Thyroid gland (tissue), 4 donors: ENCODE results near the gene SORCS2.

Experiments used
- POLR2A ChIP-seq, 2 donors: fragments of 450-650 bp; IDR thresholded peaks; one replicate each; pipeline ENCODE4 v1.6.1; 2017; ENCODE audit warnings: antibody characterized with exemption in 2 of 2, mild to moderate bottlenecking in 2 of 2, moderate library complexity in 1 of 2
- TF ChIP-seq, protein P1 (sequence below), 6 experiments: fragments of 200-600 bp in 3 of 6; fragments of 450-650 bp in 3 of 6; sonication (generic) in 3 of 6; IDR thresholded peaks; one replicate each; pipeline ENCODE4 v1.5.1; 2016 to 2019; ENCODE audit warnings: antibody characterized with exemption in 6 of 6, mild to moderate bottlenecking in 2 of 6, inconsistent platforms in 1 of 6, moderate library complexity in 1 of 6

DNA sequence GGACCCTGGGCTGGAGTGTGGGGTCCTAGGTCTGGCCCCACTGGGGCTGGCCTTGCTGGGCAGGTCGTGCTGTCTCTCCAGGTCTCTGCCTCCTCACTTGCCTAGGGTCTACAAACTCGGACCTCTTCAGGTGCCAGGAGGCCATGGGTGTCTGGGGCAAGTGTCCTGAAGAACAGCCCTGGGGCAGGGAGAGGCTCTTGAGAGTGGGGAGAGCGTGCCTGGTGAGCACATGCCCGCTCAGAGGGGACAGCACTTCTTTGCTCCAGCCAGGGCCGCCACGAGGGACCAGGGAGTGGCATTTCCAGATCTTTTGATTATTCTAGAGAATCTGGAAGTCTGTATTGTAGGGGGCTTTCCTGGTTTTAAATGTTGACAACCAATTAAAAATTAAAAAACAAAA lies 63.7 kb downstream of the SORCS2 start:
- TF ChIP-seq, protein P1, sequence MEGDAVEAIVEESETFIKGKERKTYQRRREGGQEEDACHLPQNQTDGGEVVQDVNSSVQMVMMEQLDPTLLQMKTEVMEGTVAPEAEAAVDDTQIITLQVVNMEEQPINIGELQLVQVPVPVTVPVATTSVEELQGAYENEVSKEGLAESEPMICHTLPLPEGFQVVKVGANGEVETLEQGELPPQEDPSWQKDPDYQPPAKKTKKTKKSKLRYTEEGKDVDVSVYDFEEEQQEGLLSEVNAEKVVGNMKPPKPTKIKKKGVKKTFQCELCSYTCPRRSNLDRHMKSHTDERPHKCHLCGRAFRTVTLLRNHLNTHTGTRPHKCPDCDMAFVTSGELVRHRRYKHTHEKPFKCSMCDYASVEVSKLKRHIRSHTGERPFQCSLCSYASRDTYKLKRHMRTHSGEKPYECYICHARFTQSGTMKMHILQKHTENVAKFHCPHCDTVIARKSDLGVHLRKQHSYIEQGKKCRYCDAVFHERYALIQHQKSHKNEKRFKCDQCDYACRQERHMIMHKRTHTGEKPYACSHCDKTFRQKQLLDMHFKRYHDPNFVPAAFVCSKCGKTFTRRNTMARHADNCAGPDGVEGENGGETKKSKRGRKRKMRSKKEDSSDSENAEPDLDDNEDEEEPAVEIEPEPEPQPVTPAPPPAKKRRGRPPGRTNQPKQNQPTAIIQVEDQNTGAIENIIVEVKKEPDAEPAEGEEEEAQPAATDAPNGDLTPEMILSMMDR (IDR thresholded peaks at IDR 0.05), result no peak
- no peak for TF ChIP-seq POLR2A (IDR thresholded peaks at IDR 0.05)
